GM20000 (cell line): ENCODE measurements around the gene BLID.

ENCODE experiments used
- DNase-seq: peaks from one replicate; pipeline ENCODE4 v3.0.0; 2012; ENCODE audit warnings: low spot score
- TF ChIP-seq, protein P1 (sequence below): IDR thresholded peaks from 2 replicates; pipeline ENCODE4 v1.5.1; 2012; ENCODE audit warnings: mild to moderate bottlenecking, control low read depth; ENCODE audit errors: extremely low read depth, missing control alignments

The BLID gene

DNA sequence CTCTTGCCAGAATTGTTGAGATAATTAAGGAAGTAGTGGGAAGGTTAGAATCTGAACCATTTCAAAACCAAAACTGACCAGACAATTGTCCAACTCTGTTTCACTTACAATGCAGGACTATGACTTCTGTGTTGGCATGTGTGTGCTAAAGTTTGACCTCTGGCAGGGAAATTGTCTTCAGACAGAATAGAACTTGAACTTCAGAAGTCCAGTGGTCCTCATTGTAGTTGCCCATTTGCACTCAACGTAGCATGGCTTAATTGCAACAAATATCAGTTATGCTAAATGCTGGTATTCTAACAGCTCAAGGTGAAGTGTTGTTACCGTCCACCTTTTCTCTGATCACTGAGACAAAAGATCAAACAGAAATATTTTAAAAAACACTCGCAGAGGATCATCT is 47.2 kb downstream of the BLID start:
- TF ChIP-seq, protein P1, sequence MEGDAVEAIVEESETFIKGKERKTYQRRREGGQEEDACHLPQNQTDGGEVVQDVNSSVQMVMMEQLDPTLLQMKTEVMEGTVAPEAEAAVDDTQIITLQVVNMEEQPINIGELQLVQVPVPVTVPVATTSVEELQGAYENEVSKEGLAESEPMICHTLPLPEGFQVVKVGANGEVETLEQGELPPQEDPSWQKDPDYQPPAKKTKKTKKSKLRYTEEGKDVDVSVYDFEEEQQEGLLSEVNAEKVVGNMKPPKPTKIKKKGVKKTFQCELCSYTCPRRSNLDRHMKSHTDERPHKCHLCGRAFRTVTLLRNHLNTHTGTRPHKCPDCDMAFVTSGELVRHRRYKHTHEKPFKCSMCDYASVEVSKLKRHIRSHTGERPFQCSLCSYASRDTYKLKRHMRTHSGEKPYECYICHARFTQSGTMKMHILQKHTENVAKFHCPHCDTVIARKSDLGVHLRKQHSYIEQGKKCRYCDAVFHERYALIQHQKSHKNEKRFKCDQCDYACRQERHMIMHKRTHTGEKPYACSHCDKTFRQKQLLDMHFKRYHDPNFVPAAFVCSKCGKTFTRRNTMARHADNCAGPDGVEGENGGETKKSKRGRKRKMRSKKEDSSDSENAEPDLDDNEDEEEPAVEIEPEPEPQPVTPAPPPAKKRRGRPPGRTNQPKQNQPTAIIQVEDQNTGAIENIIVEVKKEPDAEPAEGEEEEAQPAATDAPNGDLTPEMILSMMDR, result no peak
- no peak for DNase-seq

DNA sequence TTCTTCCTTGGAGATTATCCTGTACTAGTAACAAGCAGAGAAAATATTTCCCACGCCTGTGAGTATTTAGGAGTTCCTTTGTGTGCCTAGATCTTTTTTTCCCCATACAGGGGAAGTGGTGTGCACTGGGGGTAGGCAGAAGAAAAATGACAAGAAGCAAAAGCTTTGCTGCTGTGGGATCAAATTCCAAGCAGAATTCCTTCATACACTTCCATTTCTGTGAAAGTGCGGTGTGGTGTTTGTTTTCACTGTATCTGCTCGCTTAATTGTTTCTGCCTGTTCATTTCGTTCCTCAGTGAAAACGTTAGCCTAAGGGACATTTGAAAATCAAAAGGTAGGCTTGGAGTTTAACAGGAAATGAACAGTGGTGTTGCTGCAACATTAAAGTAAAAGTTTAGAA is 47.9 kb downstream of the BLID start:
- TF ChIP-seq, protein P1, result no peak
- DNase-seq, result no peak
